Measurements from ENCODE around the gene TP53I13. TPM values are rescaled to one million over a fixed set of nuclear protein-coding genes. Genes with fewer than 3 reads are reported as not detected.
A peak's percentile ranks its signal among the peaks of the same experiment; 100 is the strongest.

The TP53I13 gene
- total RNA-seq, 1 donor from 2014 or later, result 38.5 TPM

DNA sequence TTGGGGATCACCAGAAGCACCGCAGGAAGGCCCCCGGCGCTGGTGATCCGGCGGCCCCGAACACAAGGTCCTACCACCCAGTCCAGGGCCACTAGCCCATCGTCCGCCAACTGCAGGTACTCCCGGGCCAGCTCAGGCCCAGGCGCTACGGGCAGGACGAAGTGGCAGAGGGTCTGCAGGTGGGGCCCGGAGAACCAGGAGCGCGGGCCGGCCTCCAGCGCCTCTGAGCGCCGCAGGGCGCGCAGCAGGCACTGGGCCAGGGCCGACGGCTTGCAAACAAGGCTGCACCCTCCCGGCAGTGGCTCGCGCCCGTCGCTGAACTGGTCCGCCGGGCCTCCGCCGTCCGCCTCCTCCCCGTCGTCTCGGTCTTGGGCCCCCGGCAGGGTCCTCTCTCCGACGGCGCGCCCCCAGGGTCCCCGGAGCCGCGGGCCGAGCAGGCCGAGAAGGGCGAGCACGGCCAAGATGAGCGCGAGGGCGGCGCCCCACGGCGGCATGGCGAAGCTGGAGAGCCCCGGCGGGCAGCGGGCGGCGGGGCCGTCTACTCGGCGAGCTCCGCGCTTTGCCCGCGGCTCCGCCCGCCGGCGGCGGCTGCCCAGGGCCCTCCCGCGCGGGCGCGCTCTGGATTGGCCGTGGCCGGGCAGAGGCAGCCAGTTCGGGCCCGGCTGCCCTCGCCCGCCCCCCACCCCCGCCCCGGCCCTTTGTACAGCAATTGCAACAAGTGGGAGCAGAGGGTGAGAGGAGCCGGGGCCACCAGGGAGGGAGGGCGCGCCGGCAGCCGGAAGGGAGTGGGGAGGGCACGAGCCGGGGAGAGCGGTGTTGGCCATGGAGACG lies 1.8 kb upstream of the TP53I13 start, which contains the start of gene ABHD15:
Gene ABHD15, minus strand, starts transcription at position 565 of the 831 bp plus-strand sequence. Its CDS starts 71 bp downstream, at position 494.
- DNase-seq (ENCODE audit: low read depth), result peak; percentile 43

DNA sequence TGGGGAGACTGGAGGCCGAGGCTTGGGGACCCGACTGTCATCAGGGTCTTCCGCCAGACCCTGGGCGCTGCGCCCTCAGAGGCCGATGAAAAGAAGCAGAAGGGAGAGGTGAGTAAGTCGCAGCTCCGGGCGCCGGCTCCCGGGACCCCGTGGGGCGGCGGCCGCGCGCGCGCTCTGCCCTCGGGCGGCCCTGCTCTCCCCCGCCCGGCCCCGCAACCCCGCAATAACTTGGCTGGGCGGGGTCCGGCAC lies 1.3 kb upstream of the TP53I13 start:
- no peak for DNase-seq (ENCODE audit: low read depth)

DNA sequence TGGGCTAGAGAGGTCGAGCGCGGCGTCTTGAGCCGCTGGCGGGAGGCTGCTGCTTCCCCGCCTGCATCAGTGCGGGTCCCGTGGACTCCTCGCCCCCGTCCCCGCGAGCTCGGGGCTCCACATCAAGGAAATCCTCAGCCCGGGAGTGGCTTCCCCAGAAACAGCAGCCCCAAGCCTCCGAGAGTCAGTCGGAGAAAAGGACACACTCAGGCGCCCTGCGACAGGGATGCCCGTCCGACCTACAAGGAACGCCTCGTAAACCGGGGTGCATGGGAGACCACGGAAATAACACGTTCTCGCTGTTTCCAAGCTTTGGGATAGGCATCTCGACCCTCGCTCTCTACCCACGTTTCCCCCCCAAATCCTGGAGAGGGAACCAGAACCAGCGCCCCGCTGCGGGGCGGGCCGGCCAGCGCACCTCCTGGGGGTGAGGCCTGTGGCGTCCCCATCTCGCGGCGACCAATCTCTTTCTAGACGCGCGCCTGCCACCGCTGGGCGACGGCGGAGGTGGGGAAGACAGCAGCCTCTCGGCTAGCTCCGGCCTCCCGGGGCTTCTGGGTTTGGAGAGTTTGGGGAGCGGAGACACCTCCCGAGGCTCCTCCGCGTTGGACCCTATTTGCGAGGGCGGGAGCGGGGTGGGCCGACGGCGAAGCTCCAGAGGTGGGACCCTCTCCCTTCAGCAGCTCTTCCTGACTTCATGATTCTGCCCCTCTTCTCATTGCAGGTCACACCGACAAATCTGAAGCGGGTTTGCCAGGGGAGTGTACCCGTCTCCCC lies 759 bp upstream of the TP53I13 start:
- DNase-seq (ENCODE audit: low read depth), result no peak

DNA sequence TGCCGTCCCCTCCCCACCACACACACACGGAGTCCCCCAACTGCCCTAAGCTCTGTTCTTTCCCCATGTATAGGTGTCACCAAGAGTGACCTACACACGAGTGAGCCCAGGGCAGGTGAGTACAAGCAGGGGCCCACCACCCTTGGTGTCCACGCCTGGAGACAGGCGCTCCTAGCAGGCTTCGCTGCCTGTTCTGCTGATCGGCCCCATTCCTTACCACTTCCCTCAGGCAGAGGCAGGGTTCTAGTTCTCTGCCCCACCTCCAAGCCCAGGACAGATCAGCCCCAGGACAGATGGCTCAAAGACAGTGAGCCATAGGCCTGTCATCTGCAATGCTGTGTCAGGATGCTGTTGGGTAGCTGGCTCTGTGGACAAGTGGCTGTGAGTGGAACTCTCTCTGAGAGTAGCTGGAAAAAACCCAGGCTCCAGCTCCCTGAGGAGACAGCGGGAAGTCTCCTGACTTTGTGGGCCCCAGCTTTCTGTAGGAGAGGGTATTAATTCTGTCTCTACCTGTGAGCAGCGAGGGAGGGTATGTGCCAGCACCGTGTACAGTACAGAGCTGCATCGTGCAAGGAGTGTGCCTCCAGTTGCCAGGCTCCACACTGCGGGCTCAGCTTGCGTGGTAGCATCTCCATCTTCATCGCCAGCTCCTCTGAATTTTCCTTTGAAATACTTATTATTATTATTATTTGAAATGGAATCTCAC lies 897 bp downstream of the TP53I13 start:
- DNase-seq (ENCODE audit: low read depth), result no peak

DNA sequence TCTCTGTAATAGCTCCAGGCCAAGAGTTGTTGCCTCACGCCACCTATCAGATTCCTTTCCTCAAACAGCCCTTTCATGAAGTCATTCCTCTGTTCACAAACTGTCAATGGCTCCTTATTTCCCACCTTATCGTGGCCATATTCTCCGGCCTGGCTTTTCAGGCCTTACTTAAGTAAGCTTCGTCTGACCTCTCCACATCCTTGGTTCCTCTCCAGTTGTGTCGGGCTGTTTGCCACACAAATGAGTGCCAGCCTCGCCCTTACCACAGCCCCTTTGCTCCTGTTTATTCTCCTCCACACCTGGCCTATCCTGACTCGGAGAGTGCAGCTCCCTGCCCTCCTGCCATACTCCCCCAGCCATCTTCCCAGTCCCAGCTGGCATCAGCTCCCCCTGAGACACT lies 2.0 kb downstream of the TP53I13 start:
- no peak for DNase-seq (ENCODE audit: low read depth)

DNA sequence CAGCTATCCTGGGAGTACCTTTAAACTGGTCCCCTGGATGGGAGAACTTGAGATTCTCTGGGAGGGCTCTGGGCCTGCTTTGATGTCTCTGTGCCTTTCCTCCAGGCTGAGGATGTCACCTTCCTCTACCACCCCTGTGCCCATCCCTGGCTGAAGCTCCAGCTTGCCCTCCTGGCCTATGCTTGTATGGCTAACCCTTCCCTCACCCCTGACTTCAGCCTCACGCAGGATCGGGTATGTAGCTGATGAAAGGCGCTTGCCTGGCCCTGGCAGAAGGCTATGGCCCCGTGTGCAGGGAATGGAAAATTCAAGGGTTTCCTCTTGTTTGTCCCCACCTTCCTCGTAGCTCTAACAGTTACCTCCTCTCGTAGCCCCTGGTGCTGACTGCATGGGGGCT lies 3.0 kb downstream of the TP53I13 start:
- DNase-seq (ENCODE audit: low read depth), result no peak

DNA sequence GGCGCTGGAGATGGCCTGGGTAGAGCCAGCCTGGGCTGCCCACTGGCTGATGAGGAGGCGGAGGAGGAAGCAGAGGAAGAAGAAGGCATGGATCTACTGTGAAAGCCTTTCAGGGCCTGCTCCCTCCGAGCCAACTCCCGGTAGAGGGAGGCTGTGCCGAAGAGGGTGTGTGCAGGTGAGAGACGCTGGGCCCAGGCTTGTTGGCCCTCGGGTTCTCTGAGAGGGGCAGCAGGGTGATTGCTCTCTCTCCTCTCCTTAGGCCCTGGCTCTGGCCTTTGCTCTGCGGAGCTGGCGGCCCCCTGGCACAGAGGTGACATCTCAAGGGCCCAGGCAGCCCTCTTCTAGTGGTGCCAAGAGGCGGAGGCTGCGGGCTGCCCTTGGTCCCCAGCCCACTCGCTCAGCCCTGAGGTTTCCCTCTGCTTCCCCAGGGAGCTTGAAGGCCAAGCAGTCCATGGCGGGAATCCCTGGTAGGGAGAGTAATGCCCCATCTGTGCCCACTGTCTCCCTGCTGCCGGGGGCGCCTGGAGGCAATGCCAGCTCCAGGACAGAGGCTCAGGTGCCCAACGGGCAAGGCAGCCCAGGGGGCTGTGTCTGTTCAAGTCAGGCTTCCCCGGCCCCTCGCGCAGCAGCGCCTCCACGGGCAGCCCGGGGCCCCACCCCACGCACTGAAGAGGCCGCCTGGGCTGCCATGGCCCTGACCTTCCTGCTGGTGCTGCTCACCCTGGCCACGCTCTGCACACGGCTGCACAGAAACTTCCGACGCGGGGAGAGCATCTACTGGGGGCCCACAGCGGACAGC lies 3.6 kb downstream of the TP53I13 start:
- no peak for DNase-seq (ENCODE audit: low read depth)

DNA sequence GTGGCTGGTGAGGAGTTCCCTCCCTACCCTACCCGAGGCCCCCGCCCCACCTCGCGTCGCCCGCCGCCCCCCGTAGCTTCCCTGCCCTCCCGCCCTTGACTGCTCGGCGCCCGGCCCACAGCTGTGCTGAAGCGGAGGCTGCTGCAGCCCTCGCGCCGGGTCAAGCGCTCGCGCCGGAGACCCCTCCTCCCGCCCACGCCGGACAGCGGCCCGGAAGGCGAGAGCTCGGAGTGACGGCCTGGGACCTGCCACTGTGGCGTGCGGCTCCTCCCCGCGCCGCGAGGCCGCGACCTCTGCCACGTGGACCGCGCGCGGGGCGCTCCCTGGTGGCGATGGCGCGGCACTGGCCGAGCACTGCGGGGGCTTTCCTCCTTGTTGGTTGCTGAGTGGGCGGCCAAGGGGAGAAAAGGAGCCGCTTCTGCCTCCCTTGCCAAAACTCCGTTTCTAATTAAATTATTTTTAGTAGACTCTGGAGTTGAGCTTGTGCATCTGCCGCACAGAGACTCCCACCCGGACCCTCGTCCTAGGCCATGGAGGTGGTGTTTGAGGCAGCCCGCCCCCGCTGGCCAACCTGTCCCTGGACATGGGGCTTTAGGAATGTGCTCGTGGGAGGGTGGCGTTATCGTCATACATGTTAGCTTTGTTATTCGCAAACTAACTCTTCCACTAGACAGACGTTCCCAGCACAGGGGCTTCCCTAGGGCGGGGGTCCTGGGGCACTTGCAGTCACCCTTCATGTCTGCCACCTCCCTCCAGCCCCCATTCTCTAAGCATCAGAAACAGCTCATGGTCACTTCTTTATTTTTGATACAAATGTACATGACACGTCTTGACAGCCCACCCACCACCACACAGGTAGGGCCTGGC lies 4.4 kb downstream of the TP53I13 start:
- no peak for DNase-seq (ENCODE audit: low read depth)

DNA sequence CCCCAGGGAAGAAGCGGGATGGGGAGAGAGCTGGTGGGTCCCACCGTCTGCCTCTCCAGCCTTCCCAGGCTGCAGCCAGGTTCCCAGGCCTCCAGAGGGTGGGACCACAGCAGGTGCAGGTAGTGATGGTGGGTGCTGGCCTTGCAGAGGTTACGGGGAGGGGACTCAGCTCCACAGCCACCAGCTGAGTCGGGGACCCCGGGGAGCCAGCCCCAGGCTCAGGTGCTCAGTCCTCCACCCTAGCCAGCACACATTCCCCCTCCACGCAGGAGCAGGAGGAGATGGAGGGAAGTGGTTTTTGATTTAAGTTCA lies 5.0 kb downstream of the TP53I13 start:
- no peak for DNase-seq (ENCODE audit: low read depth)

DNA sequence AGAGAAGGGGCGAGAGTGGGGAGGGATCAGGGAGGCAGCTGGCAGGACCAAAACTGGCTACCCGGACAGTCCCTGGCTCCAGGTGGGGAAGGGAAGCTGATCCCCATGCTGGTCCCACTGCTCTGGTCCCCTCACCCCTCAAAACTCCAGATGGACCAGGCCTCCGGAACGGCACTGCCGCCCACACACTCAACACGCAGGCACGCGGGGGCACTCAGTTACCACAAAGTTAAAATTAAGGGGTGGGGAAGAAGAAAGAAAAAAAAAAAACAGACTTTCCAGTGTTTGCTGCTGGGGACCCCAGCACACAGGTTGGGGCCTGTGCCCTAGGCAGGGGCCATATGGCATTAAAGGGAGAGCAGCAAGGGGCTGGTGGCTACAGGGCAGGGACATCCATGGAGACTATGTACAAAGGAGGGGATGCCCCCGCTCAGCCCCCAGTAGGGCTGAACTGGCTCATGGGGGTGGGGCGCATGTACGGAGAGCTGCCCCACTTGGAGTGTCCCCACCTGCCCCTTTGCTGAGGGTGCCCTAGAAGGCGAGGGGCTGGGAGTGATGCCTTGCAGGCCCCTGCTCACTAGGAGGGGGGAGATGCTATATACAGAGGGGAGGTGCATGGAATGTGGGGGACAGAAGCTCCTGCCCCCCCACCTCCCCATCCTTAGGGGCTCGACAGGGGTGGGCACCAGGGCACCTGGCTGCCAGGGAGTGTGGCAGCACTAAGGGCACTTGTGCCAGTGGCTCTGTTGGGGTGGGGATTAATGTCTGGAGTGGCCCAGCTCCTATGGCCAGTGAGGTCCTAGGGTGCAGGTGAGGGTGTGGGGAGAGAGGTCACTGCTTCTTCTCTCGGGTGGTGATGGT lies 5.6 kb downstream of the TP53I13 start:
- no peak for DNase-seq (ENCODE audit: low read depth)

DNA sequence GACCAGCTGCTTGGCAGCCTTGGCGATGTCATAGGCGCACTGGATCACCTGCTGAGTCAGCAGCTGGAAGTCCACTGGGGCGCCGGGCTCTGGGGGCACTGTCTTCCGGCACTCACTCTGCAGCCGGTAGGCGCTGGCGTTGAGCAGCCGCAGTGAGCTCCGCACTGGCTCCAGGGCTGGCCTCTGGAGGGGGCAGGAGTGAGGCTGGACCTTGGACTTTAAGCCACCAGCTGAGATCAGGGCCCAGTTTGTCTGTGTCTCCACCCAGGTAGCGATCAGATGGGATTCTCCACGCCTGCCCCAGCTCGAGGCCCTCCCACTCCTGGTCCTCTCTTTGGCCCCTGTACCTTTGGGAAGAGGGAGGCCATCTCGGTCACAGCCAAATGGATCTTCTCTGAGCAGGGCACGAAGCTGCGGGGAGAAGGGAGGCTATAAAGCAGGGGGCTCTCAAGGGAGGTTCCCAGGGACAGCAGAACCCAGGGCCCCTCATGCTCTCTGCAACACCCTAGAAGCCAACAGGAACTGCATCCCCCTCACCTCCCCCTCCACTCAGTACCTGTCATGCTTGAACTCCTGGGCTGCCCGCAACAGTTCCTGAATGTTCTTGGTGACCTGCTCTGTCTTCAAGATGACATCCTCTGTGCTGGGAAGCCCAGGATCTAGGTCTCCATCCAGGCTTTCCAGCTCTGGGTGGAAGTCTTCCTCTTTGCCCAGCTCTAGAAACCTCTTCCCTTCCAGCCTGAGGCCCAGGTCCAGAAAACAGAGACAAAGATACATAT lies 6.4 kb downstream of the TP53I13 start:
- no peak for DNase-seq (ENCODE audit: low read depth)

DNA sequence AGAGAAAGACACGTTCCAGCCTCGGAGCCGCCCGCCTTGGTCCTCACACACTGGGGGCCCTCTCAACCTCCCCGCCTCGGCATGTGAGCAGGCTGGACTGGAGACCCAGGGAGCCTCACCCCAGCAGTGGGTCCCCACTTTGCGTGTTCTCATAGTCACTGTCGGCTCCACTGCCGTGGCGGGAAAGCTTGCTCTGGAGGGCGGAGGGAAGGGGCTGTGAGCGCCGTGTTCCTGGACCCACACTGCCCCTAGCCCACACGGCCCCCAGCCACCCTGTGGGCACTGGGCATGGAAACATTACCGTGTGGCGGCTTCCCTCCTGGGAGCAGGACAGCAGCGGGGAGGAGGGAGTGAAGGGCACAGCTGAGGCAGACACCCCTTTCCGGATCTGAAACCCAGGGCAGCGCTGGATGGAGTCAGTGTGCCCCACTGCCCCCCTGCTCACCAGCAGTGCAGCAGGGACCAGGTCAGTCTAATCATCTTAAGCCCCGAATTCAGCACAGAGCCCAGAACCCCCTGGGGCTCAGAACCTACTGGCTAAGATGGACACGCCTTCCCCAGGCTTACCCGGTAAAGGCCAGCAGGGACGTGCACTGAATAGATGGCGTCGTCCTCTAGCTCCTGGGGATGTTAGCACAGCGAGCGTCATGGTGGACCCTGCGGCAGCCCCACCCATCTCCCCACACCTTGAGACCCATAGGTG lies 7.2 kb downstream of the TP53I13 start:
- no peak for DNase-seq (ENCODE audit: low read depth)

DNA sequence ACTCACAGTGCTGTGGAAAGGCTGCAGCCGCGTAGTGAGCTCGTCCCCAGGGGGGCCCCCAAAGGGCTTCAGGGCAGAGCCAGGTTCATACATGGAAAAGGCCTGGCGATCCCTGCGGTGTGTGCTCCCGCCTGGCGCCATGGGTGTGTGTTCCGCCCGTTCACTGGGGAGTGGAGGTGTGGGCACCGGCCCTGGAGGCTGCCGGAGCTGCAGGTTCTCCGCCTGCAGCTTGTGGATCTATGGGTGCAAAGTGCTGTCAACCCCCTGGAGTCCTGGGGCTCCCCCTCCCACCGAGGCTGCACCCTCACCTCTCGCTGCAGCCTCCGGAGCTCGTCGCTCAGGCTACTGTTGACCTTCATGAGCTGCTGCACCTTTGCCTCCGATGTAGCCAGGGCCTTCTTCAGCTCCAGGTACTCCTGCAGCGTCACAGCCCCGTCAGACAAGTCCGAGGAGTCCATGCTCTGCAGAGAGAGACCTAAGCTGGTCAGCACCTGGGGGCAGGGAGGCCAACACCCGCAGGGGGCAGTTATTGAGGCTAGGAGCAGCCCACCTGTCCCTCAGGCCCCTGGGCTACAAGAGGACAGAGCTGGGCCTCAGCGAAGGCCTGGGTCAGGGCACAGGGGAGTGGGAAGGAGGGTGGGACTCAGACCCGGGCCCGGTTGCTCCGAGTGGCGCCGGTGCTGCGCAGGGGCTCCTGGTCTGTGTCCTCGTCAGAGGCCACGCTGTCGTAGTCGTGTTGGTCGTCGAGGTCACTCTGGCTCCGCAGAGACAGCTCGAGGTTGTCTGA lies 7.9 kb downstream of the TP53I13 start:
- DNase-seq (ENCODE audit: low read depth), result no peak

DNA sequence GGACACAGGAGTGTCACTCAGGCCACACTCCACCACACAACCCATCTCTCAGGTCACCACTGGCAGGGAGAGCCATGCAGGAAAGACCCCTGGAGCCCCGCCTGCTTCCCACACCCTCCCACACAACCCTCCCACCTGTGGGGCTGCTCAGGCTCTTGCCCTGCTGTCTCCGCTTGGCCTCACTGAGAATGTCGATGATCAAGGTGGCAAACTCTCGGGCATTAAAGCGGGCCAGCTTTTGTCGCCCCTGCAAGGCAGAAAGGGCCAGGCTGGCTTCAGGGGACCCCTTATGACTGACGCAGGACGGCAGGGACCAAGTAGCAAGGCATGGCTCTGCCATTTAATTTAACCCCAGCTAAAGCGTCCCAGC lies 8.5 kb downstream of the TP53I13 start:
- no peak for DNase-seq (ENCODE audit: low read depth)

DNA sequence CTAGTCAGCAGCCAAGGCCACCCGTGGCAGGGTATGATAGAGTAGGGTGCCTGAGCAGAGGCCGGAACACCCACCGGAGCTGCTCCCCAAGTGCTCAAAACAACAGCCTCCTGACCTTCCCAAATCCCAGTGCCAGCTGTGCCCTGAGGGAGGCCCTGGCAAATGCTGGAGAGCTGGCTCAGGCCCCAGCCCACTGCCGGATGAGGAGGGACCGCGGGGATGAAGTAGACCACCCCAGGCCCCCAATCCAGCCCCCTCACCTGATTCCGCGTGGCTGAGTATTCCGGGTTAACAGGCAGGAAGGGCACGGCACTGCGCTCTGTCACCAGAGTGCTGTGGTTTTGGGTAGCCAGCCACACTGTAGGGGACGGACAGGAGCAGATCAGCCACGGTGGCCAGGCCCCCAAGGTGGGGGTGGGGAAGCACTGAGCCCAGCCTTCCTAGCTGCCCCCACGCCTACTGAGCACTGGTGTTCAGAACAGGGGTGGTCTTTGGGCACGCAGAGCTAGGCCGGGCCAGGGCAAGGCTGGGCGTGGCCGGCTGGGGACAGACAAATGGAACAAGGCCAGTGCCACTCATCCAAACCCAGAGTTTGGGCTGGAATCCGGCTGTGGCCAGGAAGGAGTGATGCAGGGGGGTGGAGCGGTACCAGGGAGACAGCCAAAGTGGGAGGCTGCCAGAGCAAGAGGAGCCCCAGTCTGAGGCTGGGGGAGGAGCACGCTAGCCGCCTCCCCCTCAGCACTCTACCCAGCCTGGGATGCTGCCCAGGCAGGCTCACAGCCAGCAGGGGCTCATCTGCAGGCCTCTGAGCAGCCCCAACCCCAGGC lies 9.1 kb downstream of the TP53I13 start:
- DNase-seq (ENCODE audit: low read depth), result no peak

DNA sequence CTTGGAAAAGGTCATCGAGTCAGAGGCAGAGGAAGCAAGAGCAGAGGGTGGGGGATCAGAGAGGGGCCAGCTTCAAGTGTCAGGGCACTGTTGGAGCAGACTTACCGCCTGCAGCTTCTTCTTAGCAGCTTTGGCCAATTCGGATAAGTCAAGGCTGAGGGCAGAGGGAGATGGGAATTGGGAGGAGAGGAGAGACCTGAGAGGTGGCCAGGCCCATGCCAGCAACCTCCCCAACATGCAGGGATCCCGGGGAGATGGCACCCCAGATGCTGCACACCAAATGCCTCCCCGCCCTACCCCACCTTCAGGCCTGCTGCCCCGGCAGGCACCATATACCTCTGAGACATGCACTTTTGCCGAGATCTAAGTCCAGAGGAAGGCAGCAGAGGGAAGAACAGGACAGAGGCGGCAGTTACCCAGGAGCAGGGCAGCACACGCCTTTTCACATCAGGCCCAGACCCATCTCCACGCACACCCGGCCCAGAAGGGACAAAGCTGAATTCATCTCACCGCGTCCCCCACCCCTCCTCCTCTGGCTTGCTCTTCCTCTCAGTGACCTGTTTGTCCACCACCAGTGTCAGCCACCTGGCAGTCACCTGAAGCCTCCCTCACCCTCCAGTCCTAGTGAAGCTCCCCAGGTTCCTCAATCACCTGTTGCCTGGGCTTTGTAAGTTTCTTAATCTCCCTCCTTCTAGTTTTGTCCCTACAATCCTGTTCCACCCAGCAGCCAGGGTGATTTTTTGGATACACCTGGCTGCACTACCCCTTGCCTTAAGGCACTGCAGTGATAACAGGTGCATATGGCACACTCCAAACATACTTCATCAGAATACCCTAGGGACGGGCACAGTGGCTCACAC lies 10.4 kb downstream of the TP53I13 start:
- no peak for DNase-seq (ENCODE audit: low read depth)

Data from renal cortical epithelial cell (primary cell).